HG03097 (cell line): Measurements from ENCODE around the gene RPUSD1.

Source experiments
- ATAC-seq: cut with Tn5 transposase; IDR thresholded peaks from one replicate; pipeline ENCODE4 v1.9.1; 2021; ENCODE audit not compliant: unreplicated experiment, low FRiP score

The RPUSD1 gene

DNA sequence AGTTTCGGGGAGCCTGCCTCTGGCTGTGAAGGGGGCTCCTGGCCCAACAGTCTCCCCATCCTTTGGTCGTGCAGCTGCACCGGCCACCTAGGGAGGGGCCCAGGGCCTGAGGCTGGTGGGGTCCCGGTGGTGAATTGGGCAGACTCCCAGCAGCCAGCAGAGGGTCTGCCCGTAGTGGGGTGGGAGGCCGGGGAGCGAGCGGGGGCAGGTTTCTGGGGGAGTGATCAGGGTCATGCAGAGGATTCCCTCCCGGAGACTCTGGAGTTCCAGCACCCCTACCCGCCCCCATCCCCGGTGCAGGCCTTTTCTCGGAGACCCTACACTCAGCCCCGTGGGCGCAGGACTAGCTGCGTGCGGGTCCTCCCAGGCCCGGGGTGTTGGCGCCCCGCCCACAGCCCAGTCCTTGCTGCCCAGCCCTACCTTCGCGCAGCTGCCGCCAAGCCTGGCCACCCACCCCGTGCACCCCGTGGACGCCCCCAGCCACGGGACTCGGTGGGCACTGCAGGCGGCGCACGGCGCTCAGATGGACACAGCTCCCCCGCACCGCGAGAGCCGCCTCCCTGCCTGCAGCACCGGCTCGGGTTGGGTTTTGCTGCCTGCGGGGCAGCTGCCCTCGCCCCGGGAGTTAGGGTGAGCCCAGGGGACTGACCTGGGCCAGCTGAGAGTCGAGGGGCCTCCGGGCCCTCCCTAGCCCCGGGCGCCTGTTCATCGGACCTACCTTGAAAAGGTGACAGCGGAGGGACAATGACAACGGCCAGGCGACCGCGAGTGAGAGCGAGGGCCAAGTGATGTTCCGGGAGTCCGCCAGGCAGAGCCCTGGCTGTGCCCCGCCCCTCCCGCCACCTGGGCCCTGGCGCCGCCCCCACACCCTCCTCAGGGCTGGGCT lies 12.0 kb upstream of the RPUSD1 start, which contains the start of gene GNG13:
Gene GNG13 (minus strand): TSS at position 787 of the 886 bp plus-strand sequence. CDS start 1,657 bp downstream, outside the sequence.
- no peak for ATAC-seq

DNA sequence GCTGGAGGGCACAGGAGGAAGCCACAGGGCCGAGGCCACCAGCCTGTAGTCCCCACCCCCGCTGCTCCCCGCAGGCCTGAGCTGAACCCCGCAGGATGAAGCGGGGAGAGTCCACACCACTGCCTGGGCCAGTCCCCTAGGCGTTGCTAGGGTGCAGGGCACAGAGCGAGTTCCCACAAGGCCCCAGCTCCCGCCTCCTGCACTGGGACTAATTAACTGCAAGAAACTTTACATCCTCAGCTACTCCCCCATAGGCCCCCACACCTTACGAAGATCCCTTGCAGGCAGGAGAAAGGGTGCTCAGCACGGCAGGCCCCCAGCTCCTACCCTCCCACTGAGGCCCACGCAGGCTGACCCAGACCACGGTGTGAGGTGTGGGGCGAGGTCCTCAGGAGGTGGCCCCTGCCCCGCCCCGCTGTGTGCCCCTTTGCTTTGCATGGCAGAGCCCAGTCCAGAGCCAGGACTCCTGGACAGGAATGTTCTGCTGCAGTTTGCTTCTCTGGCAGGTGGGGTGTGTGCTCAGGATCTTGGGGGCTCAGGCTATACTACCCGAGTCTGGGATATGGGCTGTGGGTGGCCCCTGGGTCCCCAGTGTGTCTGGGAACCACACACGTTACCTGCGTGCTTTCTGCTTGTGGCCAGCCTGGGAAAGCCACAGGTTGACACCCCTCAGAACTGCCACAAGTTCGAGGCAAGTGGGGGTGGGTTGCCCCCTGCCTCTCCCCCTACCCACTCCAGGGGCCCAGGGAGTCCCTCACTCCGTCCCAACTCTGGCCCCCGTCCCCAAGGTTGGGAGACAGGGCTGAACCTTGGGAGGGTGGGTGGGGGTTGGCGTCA lies 11.1 kb upstream of the RPUSD1 start:
- no peak for ATAC-seq

DNA sequence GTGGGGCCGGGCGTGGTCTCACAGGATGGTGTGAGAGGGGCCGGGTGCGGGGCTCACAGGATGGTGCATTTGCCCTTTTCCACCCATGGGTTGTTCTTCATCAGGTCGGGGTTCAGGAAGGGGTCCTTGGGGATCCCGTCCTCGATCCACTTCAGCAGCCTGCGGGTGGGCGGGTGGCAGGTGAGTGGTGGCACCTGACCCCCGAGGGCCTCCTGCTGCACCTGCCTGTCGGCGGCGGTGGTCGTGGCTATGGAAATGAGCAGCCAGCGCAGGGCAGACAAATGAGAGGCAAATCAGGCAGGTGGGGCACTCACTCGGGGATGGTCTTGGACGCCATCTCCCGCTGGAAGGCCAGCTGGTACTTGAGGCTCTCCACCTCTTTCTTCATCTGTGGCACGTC lies 10.5 kb upstream of the RPUSD1 start:
- no peak for ATAC-seq

DNA sequence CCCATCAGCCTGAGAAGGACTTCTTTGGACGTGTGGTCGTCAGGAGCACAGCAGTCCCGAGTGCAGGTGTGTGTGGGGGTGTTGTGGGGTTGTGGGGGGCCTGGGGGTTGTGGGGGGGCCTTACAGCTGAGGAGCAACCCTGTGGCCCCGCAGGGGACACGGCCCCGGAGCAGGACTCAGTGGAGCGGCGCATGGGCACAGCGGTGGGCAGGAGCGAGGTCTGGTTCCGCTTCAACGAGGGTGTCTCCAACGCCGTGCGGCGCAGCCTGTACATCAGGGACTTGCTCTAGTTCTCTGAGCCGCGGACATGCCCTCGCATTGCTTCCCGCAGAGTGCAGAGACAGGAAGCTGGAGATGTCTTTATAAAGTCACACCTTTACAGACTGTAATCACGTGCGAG lies 9.5 kb upstream of the RPUSD1 start:
- ATAC-seq, result no peak

DNA sequence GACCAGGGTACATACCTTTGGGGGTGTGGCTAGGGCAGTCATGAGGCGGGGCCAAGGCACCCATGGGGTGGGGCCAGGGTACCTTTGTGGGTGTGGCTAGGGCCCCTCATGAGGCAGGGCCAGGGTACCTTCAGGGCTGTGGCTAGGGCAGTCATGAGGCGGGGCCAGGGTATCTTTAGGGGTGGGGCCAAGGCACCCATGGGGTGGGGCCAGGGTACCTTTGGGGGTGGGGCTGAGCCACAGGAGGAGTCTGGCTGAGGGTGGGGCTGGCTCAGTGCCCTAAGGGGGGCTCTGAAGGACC lies 8.9 kb upstream of the RPUSD1 start:
- no peak for ATAC-seq

DNA sequence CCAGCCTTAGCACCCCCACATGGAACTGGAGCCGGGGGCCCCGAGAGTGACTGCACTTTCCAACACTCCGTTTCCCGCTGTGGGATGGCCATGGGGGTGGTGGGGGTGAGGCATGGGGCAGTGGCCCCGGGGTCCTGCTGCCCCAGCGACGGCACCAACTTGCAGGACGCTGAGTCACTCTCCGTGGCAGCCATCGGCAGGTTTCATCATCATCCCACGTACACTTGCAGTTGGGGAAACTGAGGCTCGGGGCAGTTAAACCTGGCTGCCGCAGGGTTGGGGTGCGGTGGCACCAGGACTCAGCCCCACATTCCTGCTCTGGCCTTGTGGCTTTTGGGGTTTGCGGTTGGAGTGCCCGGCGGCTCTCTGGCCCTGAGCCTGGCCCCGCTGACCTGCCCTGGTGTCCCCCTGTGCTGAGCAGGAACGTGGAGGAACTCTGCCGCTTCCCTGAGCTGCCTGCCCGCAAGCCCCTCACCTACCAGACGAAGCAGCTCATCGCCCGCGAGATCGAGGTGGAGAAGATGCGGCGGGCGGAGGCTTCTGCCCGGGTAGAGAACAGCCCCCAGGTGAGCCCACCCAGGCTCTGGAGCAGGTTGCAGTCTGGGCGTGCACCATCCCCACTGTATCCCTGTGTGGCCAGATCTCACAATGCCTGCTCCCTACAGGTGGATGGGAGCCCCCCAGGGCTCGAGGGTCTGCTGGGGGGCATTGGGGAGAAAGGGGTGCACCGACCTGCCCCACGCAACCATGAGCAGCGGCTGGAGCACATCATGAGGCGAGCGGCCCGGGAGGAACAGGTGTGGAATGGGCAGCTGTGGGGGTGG lies 8.3 kb upstream of the RPUSD1 start:
- no peak for ATAC-seq

DNA sequence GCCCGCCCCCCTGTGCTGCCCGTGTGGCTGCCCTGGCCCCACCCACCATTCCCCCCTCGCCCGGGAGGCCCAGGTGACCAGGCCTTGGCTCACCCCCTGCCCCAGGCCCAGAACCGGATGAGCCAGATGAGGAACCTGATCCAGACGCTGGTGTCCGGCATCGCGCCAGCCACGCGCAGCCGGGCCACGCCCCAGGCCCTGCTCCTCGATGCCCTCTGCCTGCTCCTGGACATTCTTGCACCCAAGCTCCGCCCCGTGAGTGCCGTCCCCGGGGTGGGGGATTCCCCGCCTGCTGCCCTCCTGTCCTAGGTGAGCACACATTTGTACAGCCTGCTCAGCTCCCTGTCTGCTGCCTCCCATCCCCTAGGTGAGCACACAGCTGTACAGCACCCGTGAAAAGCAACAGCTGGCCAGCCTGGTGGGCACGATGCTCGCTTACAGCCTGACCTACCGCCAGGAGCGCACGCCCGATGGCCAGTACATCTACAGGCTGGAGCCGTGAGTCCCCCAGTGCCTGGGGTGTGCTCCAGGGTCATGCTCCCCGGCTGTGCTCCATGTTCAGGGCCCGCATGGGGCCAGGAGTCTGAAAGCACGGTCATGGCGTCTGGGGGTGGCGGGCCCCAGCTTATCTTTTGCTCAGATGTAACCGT lies 7.5 kb upstream of the RPUSD1 start:
- ATAC-seq, result no peak

DNA sequence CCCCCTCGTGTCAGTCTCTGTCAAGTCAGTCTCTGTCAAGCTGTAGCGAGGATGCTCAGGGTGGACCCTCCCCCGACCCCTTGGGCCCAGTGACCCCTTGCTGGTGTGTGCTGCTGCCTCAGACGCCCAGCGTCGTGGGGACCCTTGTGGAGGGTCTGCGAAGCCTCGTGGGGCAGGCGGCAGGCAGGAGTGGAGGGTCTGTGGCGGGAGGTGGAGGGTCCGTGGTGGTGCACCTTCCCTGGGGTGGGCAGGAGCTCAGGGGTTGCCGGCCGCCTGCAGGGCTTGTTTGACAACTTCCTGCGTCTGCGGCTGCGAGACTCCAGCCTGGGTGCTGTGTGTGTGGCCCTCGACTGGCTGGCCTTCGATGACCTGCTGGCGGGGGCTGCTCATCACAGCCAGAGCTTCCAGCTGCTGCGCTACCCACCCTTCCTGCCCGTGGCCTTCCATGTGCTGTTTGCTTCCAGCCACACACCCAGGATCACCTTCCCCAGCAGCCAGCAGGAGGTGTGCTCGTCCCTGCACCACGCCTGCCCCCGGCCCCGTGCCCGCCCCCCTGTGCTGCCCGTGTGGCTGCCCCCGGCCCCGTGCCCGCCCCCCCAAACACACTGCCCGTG lies 6.8 kb upstream of the RPUSD1 start:
- no peak for ATAC-seq

DNA sequence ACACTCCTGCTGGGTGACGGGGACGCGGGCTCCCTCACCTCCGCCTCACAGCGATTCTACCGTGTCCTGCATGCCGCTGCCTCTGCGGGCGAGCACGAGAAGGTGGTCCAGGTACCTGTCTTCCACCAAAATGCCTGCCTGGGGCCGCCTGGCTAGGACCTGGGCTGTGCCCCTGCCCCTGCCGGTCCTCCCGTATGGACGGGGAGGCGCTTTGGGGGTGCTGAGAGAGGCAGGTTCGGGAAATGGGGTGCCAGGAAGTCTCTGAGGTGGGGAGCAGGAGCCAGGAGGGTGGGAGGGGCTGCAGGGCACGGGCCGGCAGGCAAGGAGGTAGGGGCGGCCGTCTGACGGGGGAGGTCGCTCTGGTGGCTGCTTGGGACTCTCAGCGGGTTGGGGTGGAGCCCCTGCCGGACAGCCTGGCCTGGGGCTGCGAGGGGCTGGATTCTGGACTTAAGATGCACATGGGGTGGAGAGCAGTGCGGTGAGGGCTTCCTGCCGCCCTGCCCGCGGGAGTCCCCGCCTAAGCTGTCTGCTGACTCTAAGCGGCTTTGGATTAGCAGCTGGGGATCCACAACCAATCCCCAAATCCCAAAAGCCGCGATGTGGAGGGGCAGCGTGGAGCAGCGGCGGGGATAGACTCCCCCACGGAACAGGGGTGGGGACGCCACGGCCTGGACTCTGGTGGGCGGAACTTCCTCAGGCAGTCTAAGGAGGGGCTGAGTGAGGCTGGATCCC lies 6.1 kb upstream of the RPUSD1 start:
- no peak for ATAC-seq

DNA sequence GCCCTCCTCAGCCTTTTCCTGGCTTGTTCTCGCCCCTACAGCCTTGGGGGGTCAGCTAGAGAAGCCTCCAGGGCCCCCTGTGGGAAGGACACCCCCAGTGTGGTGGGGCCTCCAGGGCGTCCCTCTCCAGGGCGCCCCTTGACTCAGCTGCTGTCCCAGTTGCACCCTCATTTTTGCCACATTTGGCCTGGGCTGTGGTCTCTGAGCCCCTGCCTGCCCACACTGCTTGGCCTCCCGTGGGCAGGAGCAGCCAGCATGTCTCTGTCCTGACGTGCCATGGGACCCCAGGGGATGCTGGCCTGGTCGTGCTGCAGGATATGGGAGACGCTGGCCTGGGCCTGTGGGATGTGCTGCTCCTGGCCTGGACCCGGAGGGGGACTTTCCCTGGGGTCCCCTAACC lies 5.2 kb upstream of the RPUSD1 start:
- ATAC-seq, result no peak

DNA sequence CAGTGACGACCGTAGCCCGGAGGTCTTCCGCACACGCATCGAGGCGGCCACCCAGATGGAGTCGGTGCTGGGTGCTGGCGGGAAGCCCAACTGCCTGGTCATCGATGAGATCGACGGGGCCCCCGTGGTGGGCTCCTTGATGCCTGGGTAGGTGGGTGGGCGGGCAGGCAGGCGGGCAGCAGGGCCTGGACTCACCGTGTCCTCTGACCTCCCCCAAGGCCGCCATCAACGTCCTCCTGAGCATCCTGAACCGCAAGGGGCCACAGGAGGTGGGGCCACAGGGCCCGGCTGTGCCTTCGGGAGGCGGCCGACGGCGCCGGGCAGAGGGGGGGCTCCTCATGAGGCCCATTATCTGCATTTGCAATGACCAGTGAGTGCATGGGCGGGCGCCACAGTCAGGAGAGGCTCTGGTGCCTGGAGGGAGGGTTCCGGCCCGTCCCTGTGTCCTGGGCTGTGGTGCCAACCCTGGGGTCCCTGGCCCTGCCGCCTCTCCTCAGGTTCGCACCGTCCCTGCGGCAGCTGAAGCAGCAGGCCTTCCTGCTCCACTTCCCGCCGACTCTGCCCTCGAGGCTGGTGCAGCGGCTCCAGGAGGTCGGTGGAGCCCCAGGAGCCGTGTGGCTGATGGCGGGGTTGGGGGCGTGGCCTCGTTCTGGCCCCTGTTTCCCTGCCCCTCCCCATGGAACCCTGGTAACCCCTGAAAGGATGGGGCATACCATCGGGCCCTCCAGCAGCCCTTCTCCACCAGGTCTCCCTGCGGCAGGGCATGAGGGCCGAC lies 4.2 kb upstream of the RPUSD1 start:
- no peak for ATAC-seq

DNA sequence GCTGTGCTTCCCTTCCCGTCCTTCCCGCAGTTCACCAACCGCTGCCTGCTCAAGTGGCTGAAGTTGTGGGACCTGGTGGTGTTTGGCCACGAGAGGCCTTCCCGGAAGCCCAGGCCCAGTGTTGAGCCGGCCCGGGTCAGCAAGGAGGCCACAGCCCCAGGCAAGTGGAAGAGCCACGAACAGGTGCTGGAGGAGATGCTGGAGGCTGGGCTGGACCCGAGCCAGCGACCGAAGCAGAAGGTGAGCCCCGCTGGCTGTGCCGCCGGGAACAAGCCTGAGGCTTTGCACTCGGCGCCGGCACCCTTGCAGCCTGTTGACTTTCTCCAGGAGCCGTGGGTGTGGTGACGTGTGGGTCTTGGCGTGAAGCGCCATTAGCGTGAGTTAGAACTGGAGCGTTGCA lies 3.0 kb upstream of the RPUSD1 start:
- ATAC-seq, result no peak

DNA sequence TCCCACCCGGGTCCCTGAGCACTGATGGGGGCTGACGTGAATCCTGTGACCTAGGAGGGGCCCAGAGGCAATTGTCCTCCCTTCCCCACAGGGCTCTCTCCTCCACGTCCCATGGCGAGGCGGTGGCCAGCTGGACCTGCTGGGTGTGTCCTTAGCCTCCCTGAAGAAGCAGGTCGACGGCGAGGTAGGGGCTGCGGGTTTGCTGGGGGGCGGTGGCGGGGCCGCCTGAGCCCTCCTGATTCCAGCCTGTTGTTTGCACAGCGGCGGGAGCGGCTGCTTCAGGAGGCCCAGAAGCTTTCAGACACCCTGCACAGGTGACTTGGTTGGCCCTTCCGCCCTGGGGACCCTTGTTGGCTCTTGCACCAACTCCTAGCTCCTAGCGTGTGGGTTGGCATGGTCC lies 1.9 kb upstream of the RPUSD1 start:
- ATAC-seq, result no peak

DNA sequence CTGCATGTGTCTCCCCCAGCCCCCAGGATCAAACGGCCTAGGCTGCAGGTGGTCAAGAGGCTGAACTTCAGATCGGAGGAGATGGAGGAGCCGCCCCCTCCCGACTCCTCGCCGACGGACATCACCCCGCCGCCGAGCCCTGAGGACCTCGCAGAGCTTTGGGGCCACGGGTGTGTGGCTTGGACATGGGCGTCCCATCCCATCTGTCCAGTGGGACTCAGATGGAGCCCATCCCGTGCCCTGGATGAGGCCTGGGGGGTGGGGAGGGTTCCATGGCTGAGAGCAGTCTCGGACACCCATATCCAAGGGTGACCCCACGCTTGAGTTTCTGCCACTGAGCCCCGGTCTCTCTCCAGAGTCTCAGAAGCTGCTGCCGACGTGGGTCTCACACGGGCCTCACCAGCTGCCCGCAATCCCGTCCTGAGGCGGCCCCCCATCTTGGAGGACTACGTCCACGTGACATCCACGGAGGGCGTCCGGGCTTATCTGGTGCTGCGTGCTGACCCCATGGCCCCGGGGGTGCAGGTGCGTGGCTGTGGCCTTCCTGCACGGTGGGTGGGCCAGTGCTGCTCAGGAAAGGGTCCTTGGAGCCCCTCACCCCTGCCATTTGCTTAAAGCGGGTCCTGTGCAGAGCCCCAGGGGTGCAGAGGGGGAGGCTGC lies 1.1 kb upstream of the RPUSD1 start:
- ATAC-seq, result no peak

DNA sequence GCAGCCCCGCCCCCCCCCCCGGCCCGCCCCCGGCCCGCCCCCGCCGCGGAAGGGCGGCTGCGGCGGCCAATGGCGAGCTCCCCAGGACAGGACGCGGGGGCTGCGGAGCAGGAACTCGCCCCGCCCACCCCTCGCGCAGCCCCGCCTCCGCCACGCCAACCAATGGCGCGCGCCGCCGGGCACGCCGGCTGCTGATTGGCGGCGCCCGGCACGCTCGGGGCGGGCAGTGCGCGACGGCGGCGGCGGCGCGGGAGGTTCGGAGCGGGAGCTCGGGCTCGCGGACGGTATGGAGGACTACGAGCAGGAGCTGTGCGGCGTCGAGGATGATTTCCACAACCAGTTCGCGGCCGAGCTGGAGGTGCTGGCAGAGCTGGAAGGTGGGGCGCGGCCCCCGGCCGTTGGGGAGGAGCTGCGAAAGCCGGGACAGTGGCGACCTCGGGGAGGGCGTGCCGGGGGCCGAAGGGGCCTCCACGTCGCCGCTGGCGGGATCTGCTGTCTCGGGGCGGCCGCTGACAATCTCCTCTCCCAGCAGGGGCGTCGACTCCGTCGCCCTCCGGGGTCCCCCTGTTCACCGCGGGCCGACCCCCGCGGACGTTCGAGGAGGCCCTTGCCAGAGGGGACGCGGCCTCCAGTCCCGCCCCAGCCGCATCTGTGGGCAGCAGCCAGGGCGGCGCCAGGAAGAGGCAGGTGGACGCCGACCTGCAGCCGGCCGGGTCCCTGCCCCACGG lies 382 bp upstream of the RPUSD1 start, which contains the start of gene CHTF18:
Gene CHTF18 (plus strand): TSS at position 222 of the 728 bp plus-strand sequence. CDS start 65 bp downstream, at position 287.
- peak; percentile 58 for ATAC-seq

DNA sequence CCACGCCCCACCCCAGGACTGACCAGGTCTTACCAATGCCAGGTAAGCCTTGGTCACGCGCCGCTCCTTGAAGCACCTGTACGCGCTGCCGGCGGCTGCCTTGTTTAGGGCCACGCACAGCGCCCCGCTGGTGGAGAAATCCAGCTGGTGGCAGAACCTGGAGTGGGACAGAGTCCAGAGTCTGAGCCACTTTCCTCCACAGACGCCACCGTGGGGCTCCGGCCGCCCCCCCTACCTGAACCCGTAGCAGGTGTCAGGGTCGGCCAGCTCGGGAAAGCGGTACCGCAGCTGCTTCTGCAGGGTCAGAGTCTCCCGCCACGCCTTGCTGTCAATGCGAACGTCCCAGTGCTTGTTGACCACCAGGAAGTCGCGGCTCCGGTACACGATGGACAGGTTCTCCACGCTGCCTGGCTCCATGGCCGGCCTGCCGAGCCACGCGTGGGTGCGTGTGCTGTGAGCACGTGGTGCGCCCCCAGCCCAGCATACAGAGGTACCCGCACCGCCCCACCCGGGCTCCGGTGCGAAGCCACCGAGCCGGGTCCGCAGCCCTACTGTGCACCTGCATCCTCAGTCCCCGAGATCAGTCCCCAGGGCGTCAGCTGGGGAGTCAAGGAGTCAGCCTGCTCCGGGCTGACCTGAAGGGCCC lies 737 bp downstream of the RPUSD1 start:
- no peak for ATAC-seq
